ENCODE results near the gene FNBP1L. TPM values are rescaled to one million over a fixed set of nuclear protein-coding genes. Genes with fewer than 3 reads are reported as not detected.

Gene FNBP1L
- total RNA-seq, 1 experiment from 2014 or later, result 119 TPM

GRCh38 chr1:93489756-93490155, 41.8 kb downstream of the FNBP1L start:
- Histone ChIP-seq H3K23me2 (ENCODE audit: insufficient read length, low read depth, low read length, poor library complexity, severe bottlenecking) (no peaks in the 10 kb centered on the region), H3K79me1 (ENCODE audit: insufficient read depth, low read depth, low read length, poor library complexity, severe bottlenecking) (peaks cover 17% of the 10 kb centered on the region), H2AFZ (ENCODE audit: low read length) (no peak overlapping the region), H4K91ac (ENCODE audit: insufficient read length, low read depth, low read length) (no peak overlapping the region), H3K79me2 (ENCODE audit: insufficient read depth, low read length) (peaks cover 62% of the 10 kb centered on the region; the same call in 1 of the 2 replicates), H3K9ac (ENCODE audit: extremely low read depth, insufficient read length, low read length) (no peak overlapping the region), H3K4ac (ENCODE audit: low read depth, low read length) (no peak overlapping the region), H2BK12ac (ENCODE audit: insufficient read length, low read depth, low read length) (no peak overlapping the region), H2BK5ac (ENCODE audit: insufficient read length, low read length) (no peak overlapping the region), H3K4me2 (ENCODE audit: insufficient read depth, insufficient read length, low read length) (no peak overlapping the region), H3T11ph (ENCODE audit: low read length) (no peak overlapping the region), H2BK15ac (ENCODE audit: low read depth, low read length) (no peak overlapping the region), H3K18ac (ENCODE audit: insufficient read length, low read depth, low read length) (no peak overlapping the region), H2AK5ac (ENCODE audit: insufficient read length, low read length) (no peak overlapping the region), H2BK120ac (ENCODE audit: low read depth, low read length, poor library complexity, severe bottlenecking) (no peak overlapping the region), H3K23ac (ENCODE audit: insufficient read length, low read depth, low read length) (no peak overlapping the region), H2BK20ac (ENCODE audit: low read depth, low read length, poor library complexity, severe bottlenecking) (no peak overlapping the region), H4K8ac (replicated peaks; ENCODE audit: insufficient read length, low read depth, low read length) (no peak overlapping the region), H3K9me3 (ENCODE audit: control insufficient read depth, low read depth, low read length) (no peaks in the 10 kb centered on the region), H4K20me1 (ENCODE audit: control insufficient read depth, insufficient read depth, insufficient read length) (no peaks in the 10 kb centered on the region), H4K5ac (ENCODE audit: insufficient read length, low read depth, low read length) (no peak overlapping the region), H3K14ac (ENCODE audit: insufficient read depth, low read length) (no peak overlapping the region), H3K27ac (ENCODE audit: insufficient read length, low read depth, low read length) (no peak overlapping the region), H3K27me3 (ENCODE audit: insufficient read depth, low read length) (no peaks in the 10 kb centered on the region), H3K56ac (ENCODE audit: insufficient read length, low read depth, low read length) (no peak overlapping the region), H3K4me1 (ENCODE audit: insufficient read depth, low read length) (peaks cover 8% of the 10 kb centered on the region)
- peaks cover 44 to 50% of the 10 kb centered on the region in 2 experiments for H3K4me1 Mint-ChIP-seq
- no peak overlapping the region for H3K4me3 Mint-ChIP-seq
- no peaks in the 10 kb centered on the region for H3K27me3 Mint-ChIP-seq (ENCODE audit: low read depth)
- peaks cover 7 to 10% (median 9%) of the 10 kb centered on the region in 3 experiments for H3K36me3 Mint-ChIP-seq (ENCODE audit: insufficient read depth in 1 of 3, low read depth in 3 of 3)
- no peaks in the 10 kb centered on the region; a peak in 2 of 5 replicates for H3K9me3 Mint-ChIP-seq
- TF ChIP-seq CTCF (conservative IDR thresholded peaks at IDR 0.05), result no peak
- DNase-seq, result no peak
- H3K27ac Mint-ChIP-seq, result peak overlapping the region in 1 of 3 experiments; percentile 84; a peak in 1 of 7 replicates
